ENCODE results near the gene SLC6A18. TPM values are rescaled to one million over a fixed set of nuclear protein-coding genes. Genes with fewer than 3 reads are reported as not detected.

The SLC6A18 gene
- total RNA-seq, 1 donor from 2014 or later, result not detected

GRCh38 chr5:1199649-1200494 is 25.3 kb upstream of the SLC6A18 start:
- Histone ChIP-seq H3K4me3 (ENCODE audit: low read depth, low read length) (no peak overlapping the region), H3K36me3 (ENCODE audit: control insufficient read depth, insufficient read depth, low read length) (no peaks in the 10 kb centered on the region), H3K27me3 (ENCODE audit: control insufficient read depth, insufficient read depth, low read length) (peaks cover 7% of the 10 kb centered on the region)
- DNase-seq (ENCODE audit: low read depth), result no peak
- TF ChIP-seq CTCF (IDR thresholded peaks at IDR 0.05; ENCODE audit: insufficient read depth, low read length, poor library complexity, severe bottlenecking), result no peak

GRCh38 chr5:1200495-1201326 is 24.5 kb upstream of the SLC6A18 start:
- Histone ChIP-seq H3K4me3 (ENCODE audit: low read depth, low read length) (no peak overlapping the region), H3K36me3 (ENCODE audit: control insufficient read depth, insufficient read depth, low read length) (no peaks in the 10 kb centered on the region), H3K27me3 (ENCODE audit: control insufficient read depth, insufficient read depth, low read length) (peaks cover 13% of the 10 kb centered on the region)
- DNase-seq (ENCODE audit: low read depth), result no peak
- TF ChIP-seq CTCF (IDR thresholded peaks at IDR 0.05; ENCODE audit: insufficient read depth, low read length, poor library complexity, severe bottlenecking), result no peak

- no peak for DNase-seq (ENCODE audit: low read depth)
- H3K27me3 ChIP-seq (ENCODE audit: control insufficient read depth, insufficient read depth, low read length), result peaks cover 15% of the 10 kb centered on the region
- TF ChIP-seq CTCF (IDR thresholded peaks at IDR 0.05; ENCODE audit: insufficient read depth, low read length, poor library complexity, severe bottlenecking), result no peak
- H3K4me3 ChIP-seq (ENCODE audit: low read depth, low read length), result no peak within 1 kb of the TSS
- H3K36me3 ChIP-seq (ENCODE audit: control insufficient read depth, insufficient read depth, low read length), result no peaks in the 10 kb centered on the region
Measured at GRCh38 chr5:1201327-1202025, 23.7 kb upstream of the SLC6A18 start, which contains the start of gene SLC6A19. TSS of gene SLC6A19 (plus strand) at chr5:1201595. CDS start at chr5:1201651, 56 bp downstream.

GRCh38 chr5:1202026-1202797 is 23.0 kb upstream of the SLC6A18 start:
- DNase-seq (ENCODE audit: low read depth), result no peak
- Histone ChIP-seq H3K4me3 (ENCODE audit: low read depth, low read length) (no peak overlapping the region), H3K27me3 (ENCODE audit: control insufficient read depth, insufficient read depth, low read length) (peaks cover 23% of the 10 kb centered on the region), H3K36me3 (ENCODE audit: control insufficient read depth, insufficient read depth, low read length) (no peaks in the 10 kb centered on the region)
- TF ChIP-seq CTCF (IDR thresholded peaks at IDR 0.05; ENCODE audit: insufficient read depth, low read length, poor library complexity, severe bottlenecking), result no peak

- no peak for TF ChIP-seq CTCF (IDR thresholded peaks at IDR 0.05; ENCODE audit: insufficient read depth, low read length, poor library complexity, severe bottlenecking)
- no peak for DNase-seq (ENCODE audit: low read depth)
- no peak overlapping the region for H3K4me3 ChIP-seq (ENCODE audit: low read depth, low read length)
- H3K27me3 ChIP-seq (ENCODE audit: control insufficient read depth, insufficient read depth, low read length), result peaks cover 23% of the 10 kb centered on the region
- H3K36me3 ChIP-seq (ENCODE audit: control insufficient read depth, insufficient read depth, low read length), result no peaks in the 10 kb centered on the region
Measured at GRCh38 chr5:1202798-1203185, 22.4 kb upstream of the SLC6A18 start.

Data from kidney epithelial cell (primary cell).